HT1080 (cell line): Measurements from ENCODE around the gene MINDY3. TPM values are rescaled to one million over a fixed set of nuclear protein-coding genes. Genes with fewer than 3 reads are reported as not detected.

Source experiments
- DNase-seq: peaks from one replicate; pipeline ENCODE4 v3.0.0-alpha.2; 2015; ENCODE audit warnings: low read depth
- total RNA-seq: library from RNA; depleted of rRNA; stranded (reverse); fragments of >200 nt; shearing (Covaris generic); gene quantifications from 2 replicates; pipeline ENCODE4 v1.2.3, GENCODE V29; 2014

The MINDY3 gene
- total RNA-seq, 1 experiment from 2014 or later, result 17.4 TPM

DNA sequence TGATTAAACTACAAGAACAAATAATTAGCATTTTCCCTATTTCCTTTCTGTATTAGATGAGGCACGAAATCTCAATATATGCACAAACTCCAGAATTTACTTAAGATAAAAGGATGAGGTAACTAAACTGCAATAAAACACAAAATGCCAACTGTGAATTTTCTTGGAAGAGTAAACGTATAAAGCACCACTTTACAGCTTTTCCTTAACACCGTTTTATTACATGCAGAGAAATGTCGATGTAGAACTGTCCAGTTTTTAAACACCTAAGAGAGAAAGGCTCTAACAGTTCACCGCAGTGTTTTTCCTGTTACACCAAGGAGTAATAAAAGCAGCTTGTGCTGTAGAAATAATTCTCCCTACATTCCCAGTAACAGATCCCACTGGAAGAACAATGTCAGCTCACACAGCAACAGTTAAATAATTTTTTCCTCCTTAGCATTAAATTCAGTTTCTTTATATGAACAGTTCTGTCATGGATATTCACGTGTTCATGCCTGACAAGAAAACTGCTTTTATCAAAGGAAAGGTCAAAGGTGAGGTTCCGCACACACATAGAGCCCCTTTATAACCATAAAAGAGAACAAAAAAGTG, 52.0 kb downstream of the MINDY3 start:
- DNase-seq, result no peak

DNA sequence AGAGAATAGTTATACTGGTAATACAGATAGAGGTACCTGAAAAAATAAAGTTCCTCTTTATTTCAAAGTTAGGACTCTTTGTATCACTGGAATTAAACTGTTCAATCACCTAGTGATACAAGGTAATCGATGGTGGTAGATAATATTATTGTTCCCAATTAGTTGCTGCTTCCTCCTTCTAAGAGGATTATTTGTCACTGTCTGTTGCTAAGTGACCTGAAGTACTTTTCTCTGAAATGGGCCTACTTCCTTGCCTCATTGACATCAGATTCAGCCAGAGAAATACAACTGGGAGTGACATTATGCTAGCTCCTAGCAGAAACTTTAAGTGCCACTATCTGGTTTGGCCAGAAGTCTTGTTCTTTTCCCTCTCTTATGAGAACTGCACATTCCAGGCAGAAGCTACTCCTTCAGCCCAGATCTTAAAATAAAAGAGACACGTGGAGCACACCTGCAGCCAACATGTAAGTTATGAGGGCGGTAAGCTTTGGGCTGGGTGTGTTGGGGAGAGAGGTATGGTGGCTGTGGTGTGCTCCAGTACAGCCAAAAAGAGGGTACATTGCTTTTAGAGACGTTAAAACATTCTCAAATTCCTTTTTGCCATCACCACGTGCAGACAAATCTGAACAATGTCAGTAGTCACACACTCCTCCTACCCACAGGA, 54.8 kb downstream of the MINDY3 start:
- DNase-seq, result no peak

DNA sequence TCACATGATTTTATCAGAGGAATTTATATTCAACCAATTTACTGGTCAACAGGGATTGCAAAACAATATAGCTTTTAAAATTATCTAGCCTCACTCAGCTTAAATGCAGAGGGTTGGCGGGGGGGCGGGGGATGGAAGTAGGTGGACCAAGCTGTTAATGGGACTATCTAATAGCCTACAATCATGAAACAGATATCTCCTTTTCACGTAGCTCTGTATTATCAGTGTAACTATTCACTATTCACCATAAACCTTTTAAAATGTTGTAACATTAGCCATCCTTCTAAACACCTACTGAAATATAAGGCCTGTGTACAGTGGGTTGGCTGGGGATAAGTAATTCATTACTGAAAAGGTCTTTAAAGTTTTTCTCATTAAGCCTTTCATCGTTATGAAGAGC, 56.2 kb downstream of the MINDY3 start:
- DNase-seq, result no peak

DNA sequence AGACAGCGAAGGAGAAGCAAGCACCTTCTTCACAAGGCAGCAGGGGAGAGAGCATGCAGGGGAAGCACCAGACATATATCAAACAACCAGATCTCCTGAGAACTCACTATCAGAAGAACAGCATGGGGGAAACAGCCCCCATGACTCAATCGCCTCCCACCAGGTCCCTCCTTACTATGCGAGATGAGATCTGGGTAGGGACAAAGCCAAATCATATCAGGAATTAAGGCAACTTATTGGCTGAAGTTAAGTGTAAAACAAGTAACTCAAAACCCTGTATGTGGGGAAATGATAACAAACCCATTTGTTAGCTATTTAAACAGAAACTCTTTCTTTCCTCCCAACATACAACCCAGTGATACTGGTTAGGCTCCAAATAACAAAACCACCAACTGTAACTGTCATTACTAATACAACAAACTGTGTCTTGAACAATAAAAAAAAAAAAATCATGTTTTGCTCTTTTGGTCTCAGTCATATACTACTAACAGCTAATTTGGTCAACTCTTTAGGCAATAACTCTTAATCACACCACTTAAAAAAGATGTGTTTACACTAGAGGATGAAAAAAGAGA, 57.8 kb downstream of the MINDY3 start:
- no peak for DNase-seq

DNA sequence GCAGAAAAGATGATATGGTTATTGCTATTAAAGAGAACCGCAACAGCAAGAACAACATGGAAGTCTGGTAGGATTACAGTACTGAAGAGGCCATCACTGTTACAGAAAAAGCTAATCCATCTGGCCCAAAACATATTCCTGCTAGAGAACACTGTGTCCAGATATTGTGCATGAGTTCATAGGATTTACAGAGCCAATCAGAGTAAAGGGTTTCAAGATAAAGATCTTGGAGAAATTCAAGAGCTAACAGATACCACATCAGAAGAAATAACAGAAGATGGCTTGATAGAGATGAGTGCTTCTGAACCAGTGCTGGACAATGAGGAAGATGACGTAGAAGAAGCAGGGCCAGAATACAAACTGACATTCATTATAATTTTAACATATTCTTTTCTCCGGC, 58.7 kb downstream of the MINDY3 start:
- no peak for DNase-seq

DNA sequence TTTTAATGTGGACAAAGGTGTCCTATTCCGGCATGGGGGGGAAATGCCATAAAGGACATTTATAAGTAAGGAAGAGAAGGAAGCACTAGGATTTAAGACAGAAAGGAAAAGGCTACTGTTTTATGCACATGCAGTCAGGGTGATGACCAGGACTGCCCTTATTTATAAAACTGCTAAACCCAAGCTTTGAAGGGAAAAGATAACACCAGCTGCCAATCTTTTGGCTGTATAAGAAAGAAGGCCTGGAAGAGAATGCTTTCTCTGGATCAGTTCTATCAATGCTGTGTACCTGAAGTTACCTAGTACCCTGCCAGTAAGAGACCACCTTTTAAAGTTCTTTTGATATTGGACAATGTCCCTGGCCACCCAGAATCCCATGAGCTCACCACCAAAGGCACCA, 59.2 kb downstream of the MINDY3 start:
- DNase-seq, result no peak

DNA sequence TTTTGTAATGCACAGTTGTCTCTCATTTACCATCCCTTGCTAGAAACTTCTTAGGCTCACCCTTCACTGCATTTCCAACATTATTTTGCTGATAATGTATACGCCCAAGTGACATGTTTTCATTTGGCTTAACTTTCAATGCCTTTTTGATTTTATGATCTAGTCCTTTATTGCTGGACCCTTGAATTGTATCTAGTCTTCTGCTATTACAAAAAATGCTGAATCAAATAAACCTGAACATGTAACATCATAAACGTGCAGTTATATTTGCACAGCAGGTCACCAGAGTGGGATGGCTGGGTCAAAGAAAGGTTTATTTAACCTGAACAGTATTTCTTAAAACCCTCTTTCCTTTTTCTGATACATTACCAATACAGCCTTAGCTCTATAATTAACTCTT, 63.0 kb downstream of the MINDY3 start:
- DNase-seq, result no peak

DNA sequence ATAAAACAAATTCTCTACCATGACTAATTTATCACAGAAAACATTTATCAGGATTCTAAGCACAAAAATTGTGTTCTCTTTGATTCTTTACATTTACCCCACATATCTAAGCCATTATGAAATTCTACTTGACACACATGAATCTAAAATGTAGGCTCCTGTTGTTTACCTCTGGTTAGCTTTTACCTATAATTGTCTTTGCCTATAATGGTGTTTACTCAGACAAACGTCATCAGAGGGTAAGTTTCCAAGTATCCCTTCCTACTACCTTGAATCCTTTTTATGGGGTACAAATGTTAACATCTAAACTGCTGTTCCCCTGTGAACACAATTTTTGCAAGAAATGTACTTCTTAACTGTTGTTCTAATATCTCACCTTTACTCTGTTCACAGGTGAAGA, 63.5 kb downstream of the MINDY3 start:
- no peak for DNase-seq

DNA sequence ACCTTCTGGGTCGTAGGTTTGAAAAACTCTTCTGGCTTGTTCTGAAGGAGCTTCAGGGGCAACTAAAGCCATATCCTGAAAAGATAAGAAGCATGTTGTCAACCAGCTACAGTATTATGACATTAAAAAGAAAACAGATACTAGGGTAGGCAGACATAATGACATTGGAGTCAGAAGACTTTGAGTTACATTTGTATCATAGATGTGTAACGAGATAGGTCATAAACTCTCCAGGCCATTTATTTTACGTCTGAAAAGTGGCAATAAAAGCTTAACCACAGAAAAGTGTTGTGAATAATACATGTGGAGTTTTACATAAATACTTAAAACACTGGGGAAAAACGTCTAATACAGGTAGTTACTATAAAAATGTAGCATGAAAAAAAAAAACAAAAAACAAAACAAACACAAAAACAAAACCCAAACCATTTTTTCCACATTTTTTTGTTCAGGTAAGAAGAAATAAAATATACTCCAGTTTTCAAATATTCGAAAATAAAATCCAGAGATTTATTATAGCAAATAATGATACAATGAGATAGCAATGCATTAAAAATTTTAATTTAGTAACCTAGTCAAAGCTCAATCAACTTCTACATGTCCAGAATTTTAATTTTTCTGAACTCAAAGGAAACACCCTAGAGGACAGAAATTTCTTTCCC, 64.1 kb downstream of the MINDY3 start:
- no peak for DNase-seq

DNA sequence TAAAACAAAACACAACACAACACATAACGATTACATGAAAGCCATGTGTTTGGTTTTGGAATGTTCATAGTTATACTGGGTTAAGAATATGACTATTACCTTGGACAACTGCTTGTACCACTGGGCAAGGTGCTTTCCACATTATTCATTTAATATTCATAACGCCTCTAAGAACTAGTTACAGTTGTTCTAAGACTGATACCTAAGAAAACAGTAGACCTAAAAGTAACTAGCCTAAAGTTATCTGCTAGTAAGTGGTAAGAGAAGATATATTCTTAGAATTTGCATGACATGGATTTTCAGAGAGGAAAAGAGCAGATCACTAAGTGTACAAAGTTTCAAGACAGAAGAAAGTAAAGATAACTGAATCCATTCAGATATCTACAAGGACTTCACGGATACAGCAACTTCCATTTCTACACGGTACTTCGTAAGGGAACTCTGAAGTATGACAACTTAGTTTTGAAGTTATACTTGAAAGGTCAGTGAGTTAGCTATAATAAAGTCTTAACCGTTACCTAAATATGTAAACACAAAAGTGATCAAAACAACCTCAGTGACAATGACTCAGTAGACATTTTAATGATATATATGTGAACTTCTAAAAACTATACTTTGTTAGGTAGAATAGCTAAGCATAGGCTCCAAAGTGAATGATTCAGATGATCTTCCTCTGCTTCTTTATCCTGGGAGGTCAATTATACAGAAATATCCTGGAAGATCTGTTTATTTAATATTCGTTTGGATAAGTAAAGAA, 65.1 kb downstream of the MINDY3 start:
- no peak for DNase-seq

DNA sequence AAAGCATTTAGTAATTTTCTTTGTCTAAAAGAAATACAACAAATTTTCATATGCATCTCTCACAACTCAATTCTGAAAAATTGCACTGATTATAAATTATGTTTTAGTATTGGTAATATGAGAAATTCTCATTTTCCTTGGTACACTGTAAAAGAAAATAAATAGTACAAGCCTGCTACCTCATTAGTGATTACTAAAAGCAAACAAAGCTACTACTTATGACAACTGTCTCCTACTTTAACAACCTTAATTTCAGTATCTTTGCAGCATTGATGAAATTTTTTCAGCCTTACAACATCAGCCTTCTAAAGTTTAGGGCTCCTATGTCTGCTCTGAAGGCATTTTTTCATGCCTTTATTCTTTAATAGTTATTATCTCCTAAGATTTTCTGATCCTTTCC, 65.7 kb downstream of the MINDY3 start:
- no peak for DNase-seq

DNA sequence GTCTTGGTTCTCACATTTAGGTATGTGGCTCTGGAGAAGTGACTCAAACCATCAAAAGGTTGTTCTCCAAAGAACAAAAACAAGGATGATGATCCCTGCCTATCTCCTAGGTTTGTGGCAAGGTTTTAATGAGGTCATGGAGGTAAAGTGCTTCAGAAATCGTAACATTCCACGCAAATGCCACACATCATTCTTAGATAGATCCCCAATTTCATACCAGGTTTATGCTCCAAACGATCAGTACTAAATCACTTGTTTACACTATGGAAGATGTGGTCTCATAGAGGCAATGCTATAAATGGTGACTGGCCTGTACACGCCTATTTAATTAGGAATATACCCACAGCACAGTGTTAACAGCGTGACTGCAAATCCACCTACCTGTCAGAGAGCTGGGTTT, 66.6 kb downstream of the MINDY3 start:
- no peak for DNase-seq

DNA sequence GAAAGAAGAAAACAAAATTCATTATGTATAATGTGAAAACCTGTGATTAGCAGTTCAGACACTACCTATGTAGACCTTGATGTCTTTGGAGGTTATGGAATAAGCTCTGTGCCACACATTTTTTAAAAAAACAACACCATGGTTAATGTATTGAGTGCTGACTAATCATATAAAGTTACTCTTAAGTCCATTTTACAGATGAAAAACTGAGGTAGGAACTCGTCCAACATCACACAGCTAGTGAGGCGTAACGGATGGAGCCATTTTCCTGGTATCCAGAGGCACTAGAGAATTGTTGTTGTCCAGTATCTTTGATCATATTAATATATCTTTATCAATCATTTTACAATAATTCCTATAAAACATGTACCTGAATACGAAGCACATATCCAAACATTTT, 67.5 kb downstream of the MINDY3 start:
- no peak for DNase-seq

DNA sequence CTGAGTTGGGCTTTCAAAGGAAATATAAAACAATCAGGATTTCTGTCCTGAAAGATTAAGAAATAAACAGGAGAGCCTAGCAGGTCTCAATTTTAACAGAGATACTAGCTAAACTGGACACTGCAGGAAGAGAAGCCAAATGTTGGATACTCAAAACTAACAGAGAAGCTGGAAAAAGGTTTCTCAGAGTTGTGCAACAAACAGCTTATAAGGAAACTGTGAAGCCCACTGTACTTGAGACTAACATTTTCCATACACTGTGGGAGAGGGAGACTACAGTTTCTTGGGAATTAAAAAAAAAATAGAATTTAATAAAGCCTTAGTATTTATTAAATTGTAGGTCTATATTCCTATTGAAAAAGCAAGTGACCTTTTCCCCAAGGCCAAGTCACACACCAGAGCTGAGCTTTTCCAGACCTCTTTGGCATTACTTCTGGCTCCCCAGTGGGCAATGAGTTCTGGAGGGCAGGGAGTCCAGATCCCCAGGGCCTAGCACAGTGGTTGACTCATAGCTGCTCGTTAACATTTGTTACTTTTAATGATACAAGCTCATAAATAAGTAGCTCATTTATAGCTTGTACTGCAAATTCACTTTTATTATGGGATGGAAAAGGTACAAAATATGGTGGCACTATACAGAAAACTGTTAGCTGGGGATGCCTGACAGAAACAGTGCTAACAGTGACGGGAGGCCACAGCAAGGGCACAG, 68.3 kb downstream of the MINDY3 start:
- DNase-seq, result no peak

DNA sequence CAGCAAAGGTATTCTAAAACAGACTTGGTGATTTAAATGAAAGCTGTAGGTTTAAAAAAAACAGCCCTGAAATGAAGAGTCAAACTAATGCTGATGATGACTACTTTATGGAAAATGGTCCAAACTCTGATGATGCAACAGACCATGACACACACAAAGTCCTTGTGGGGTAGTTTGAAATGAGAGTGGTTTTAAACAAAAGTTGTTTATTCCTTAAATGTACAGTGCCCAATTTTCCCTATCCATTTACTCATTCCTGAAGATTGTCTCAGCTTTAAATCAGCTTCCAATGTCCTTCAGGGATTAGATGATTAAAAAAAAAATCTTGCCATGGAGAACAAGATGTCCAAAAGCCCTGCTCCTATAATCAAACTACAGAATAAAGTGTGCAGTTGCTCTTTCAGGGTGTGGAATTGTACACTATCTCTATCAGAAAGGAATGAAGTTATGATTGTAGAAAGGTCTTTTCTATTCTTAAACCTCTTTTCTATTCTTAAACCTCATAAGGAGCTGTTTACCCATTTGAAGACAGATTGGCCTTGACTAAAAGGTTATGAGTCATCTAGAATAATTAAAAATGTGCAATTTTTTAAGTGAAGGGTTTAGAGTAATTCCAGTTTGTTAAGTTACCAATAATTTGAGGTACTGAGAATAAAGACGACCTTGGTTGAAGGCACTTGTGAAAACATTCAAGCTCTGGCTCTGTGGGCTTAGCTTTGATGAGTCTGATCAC, 70.3 kb downstream of the MINDY3 start:
- DNase-seq, result peak; percentile 40

DNA sequence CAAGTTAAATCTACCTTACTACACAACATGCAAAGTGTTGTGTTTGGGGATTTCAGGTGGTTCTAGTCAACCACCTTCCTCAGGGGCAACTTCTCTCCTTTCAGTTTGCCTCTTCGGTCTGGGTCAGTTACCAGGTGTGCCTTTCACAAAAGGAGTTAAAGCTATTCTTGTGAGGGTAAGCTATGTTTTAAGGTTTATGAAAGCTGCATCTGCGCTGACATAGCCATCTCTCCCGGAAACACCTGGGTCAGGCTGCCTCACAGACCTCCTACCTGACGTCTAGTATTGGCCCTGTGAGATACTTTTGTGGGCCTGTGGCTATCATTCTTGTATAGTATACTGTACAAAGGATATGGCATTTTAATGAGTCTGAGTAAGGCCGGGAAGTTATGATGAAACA, 72.9 kb downstream of the MINDY3 start:
- no peak for DNase-seq

DNA sequence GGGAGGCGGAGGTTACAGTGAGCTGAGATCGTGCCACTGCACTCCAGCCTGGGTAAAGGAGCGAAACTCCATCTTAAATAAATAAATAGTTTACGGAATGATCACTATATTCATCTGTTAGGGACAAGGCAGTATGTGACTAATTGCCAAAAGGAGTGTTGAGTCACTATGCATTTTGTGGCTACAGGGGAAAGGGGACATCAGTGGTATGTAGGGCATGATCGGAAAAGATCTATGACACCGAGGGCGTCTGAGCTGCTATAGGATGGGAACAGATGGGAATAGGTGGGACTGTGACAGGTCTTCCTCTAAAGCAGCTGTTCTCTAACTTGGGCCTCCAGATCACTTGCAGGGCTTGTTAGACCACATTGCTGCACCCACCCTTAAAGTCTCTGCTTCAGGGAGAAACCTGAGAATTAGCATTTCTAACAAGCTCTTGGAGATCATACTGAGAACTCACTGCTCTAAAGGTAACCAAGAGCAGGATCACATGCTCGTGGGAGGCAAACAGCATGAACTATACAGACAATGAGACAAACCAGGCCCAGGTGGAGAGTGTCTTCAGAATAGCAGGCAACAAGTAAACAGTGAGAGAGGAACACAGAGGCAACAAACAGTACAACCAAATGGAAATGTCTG, 75.5 kb downstream of the MINDY3 start:
- DNase-seq, result no peak

DNA sequence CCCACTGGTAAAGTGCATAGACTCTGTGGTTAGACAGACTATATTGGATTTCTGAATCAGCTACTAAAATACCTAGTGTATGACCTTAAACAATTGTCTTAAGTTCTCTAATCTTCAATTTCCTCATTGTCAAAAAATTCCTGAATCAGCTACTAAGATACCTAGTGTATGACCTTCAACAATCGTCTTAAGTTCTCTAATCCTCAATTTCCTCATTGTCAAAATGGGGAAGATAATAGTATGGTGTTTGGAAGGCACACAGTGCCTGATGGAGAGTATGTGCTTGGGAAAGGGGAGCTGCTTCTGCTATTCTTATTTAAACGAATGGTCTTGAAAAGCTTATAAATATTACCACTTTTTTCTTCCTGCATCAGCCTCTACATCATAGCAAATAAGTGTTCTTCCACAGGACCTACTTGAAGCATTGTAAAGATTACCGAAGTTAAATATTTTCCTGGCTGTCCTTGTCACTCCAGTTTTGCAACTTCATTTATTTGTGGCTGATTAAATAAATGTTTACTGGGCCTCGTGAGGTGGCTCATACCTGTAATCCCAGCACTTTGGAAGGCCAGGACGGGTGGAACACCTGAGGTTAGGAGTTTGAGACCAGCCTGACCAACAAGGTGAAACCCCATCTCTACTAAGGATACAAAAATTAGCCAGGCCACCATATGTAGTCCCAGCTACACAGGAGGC, 76.2 kb downstream of the MINDY3 start:
- no peak for DNase-seq

DNA sequence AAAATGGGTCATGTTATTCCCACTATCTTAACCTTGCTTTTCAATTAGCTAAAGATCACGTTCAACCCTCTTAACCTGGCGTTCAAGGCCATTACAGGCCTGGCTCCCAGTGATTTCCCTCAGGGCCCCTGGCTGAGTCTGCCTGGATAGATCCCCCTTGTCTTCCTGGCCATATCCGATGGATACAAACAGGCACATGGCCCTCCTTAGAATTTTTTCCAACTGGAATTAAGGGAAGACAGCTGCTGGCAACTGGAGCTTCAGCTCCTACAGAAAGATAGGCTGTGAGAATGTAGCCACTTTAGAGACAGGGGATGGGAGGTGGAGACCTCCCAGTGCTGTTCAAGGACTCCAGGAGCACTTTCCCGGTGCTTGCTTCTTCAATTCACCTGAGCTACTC, 77.5 kb downstream of the MINDY3 start:
- no peak for DNase-seq
